ENCODE measurements around the gene GGNBP2.

- TF ChIP-seq CTCF (IDR thresholded peaks at IDR 0.05; ENCODE audit: low read depth, low read length, poor library complexity, severe bottlenecking) (no peak), EZH2phosphoT487 (IDR thresholded peaks at IDR 0.05; ENCODE audit: borderline replicate concordance, low read length) (no peak)
Observed at GRCh38 chr17:36507266-36507665, 37.5 kb upstream of the GGNBP2 start.

All from DOHH2 (cell line).